Ishikawa (cell line): ENCODE data around the gene PITPNC1.

ENCODE experiments used
- CEBPB ChIP-seq: IDR thresholded peaks from 2 replicates; pipeline ENCODE4 v1.6.1; 2012
- CREB1 ChIP-seq: IDR thresholded peaks from 2 replicates; pipeline ENCODE4 v1.6.1; 2012; ENCODE audit warnings: low read depth
- EGR1 ChIP-seq: IDR thresholded peaks from 2 replicates; pipeline ENCODE4 v1.6.1; 2012
- EP300 ChIP-seq: IDR thresholded peaks from 2 replicates; pipeline ENCODE4 v1.6.1; 2012; ENCODE audit warnings: borderline replicate concordance
- FOXM1 ChIP-seq: IDR thresholded peaks from 2 replicates; pipeline ENCODE4 v1.6.1; 2012; ENCODE audit warnings: low read depth, borderline replicate concordance
- MAX ChIP-seq: IDR thresholded peaks from 2 replicates; pipeline ENCODE4 v1.6.1; 2012
- NFIC ChIP-seq: IDR thresholded peaks from 2 replicates; pipeline ENCODE4 v1.6.1; 2012
- RAD21 ChIP-seq: IDR thresholded peaks from 2 replicates; pipeline ENCODE4 v1.6.1; 2012; ENCODE audit warnings: low read depth
- TAF1 ChIP-seq: IDR thresholded peaks from 2 replicates; pipeline ENCODE4 v1.6.1; 2012; ENCODE audit warnings: low read depth, mild to moderate bottlenecking
- TCF12 ChIP-seq: IDR thresholded peaks from 2 replicates; pipeline ENCODE4 v1.6.1; 2012; ENCODE audit warnings: low read depth
- TEAD4 ChIP-seq: IDR thresholded peaks from 2 replicates; pipeline ENCODE4 v1.6.1; 2012
- USF1 ChIP-seq: IDR thresholded peaks from 2 replicates; pipeline ENCODE4 v1.6.1; 2012
- YY1 ChIP-seq: IDR thresholded peaks from 2 replicates; pipeline ENCODE4 v1.6.1; 2012; ENCODE audit warnings: low read depth
- ZBTB7A ChIP-seq: IDR thresholded peaks from 2 replicates; pipeline ENCODE4 v1.6.1; 2012; ENCODE audit warnings: low read depth
- TF ChIP-seq, protein P1 (sequence below): IDR thresholded peaks from 2 replicates; pipeline ENCODE4 v1.6.1; 2012; ENCODE audit warnings: low read depth, mild to moderate bottlenecking

The PITPNC1 gene

GRCh38 chr17:67390006-67390645 is 13.0 kb downstream of the PITPNC1 start:
- TF ChIP-seq CREB1 = no peak
- TF ChIP-seq TEAD4 = no peak
- TF ChIP-seq ZBTB7A = no peak
- TF ChIP-seq NFIC = no peak
- TF ChIP-seq YY1 = no peak
- no peak for TF ChIP-seq EP300
- TF ChIP-seq TCF12 = no peak
- TF ChIP-seq RAD21 = no peak
- no peak for TF ChIP-seq FOXM1
- TF ChIP-seq CEBPB = no peak
- no peak for TF ChIP-seq MAX
- TF ChIP-seq, protein P1, sequence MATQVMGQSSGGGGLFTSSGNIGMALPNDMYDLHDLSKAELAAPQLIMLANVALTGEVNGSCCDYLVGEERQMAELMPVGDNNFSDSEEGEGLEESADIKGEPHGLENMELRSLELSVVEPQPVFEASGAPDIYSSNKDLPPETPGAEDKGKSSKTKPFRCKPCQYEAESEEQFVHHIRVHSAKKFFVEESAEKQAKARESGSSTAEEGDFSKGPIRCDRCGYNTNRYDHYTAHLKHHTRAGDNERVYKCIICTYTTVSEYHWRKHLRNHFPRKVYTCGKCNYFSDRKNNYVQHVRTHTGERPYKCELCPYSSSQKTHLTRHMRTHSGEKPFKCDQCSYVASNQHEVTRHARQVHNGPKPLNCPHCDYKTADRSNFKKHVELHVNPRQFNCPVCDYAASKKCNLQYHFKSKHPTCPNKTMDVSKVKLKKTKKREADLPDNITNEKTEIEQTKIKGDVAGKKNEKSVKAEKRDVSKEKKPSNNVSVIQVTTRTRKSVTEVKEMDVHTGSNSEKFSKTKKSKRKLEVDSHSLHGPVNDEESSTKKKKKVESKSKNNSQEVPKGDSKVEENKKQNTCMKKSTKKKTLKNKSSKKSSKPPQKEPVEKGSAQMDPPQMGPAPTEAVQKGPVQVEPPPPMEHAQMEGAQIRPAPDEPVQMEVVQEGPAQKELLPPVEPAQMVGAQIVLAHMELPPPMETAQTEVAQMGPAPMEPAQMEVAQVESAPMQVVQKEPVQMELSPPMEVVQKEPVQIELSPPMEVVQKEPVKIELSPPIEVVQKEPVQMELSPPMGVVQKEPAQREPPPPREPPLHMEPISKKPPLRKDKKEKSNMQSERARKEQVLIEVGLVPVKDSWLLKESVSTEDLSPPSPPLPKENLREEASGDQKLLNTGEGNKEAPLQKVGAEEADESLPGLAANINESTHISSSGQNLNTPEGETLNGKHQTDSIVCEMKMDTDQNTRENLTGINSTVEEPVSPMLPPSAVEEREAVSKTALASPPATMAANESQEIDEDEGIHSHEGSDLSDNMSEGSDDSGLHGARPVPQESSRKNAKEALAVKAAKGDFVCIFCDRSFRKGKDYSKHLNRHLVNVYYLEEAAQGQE = no peak
- TF ChIP-seq TAF1 = no peak
- TF ChIP-seq EGR1 = no peak

- TF ChIP-seq TCF12 (no peak), TEAD4 (no peak), YY1 (no peak), RAD21 (no peak), CEBPB (no peak), ZBTB7A (no peak), FOXM1 (no peak), MAX (no peak), CREB1 (no peak), NFIC (no peak), USF1 (no peak), TAF1 (no peak), EP300 (no peak)
- TF ChIP-seq, protein P1 = no peak
Observed at GRCh38 chr17:67390646-67391361, 13.7 kb downstream of the PITPNC1 start.

DNA sequence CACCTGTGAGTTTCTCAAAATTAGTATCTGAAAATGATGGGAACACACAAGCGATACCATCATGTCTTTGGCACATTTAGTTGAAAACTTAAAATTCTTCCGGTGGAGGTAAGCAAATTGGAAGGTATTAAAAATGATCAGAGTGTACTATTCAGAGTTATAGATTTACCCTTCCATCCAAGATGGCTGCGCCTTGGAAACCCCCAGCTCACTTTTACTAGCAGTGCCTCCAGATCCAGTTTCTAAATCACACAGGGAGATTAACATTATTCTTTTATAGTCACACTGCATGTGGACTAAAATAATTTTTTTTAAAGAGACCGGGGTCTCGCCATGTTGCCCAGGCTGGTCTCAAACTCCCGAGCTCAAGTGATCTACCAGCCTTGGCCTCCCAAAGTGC is 15.0 kb downstream of the PITPNC1 start:
- no peak for TF ChIP-seq NFIC
- TF ChIP-seq YY1 = no peak
- TF ChIP-seq ZBTB7A = no peak
- TF ChIP-seq CEBPB = no peak
- TF ChIP-seq MAX = no peak
- TF ChIP-seq USF1 = no peak
- TF ChIP-seq, protein P1 = no peak
- no peak for TF ChIP-seq CREB1
- no peak for TF ChIP-seq TCF12
- no peak for TF ChIP-seq EP300
- no peak for TF ChIP-seq EGR1
- TF ChIP-seq TEAD4 = no peak
- TF ChIP-seq FOXM1 = no peak
- no peak for TF ChIP-seq RAD21
- TF ChIP-seq TAF1 = no peak

DNA sequence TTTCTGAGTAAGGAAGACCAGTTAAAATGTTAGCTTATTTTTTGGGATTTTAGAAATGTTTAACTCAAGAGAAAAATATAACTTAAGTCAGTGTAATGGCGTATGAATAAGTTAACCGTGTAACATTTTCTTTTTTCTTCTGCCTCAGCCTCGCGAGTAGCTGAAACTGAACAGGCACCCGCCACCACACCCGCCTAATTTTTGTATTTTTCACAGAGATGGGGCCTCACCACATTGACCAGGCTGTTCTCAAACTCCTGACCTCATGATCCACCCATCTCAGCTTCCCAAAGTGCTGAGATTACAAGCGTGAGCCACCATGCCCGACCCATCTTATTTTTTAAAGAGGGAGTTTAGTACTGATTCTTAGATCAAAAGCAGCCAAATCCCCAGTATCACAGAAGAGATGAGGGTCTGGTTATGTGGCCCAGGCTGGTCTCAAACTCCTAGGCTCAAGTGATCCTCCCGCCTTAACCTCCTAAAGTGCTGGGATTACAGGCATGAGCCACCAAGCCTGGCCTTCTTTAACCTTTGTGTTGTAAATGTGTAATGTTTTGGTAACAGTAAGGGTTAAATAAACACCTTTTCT is 16.8 kb downstream of the PITPNC1 start:
- TF ChIP-seq TAF1 = no peak
- TF ChIP-seq ZBTB7A = no peak
